Testis (tissue), 3 donors: ENCODE results near the gene MRPL19. TPM values are rescaled to one million over a fixed set of nuclear protein-coding genes. Genes with fewer than 3 reads are reported as not detected.

Source experiments
- DNase-seq: peaks from one replicate; pipeline ENCODE4 v3.0.0-alpha.2; 2019
- H3K27ac ChIP-seq, 2 donors: fragments of 200-600 bp; sonication (generic); one replicate each; pipeline ENCODE4 v1.5.1; 2019
- H3K27me3 ChIP-seq: fragments of 200-600 bp; sonication (generic); one replicate; pipeline ENCODE4 v1.5.1; 2019
- H3K36me3 ChIP-seq: fragments of 200-600 bp; sonication (generic); one replicate; pipeline ENCODE4 v1.5.1; 2017; ENCODE audit warnings: low read depth; ENCODE audit errors: missing control alignments
- H3K4me1 ChIP-seq: fragments of 200-600 bp; sonication (generic); one replicate; pipeline ENCODE4 v1.5.1; 2019
- H3K4me3 ChIP-seq, 2 donors: fragments of 200-600 bp; sonication (generic); one replicate each; pipeline ENCODE4 v1.5.1; 2017 to 2019
- H3K9me3 ChIP-seq: fragments of 200-600 bp; sonication (generic); one replicate; pipeline ENCODE4 v1.5.1; 2017
- POLR2A ChIP-seq: fragments of 450-650 bp; IDR thresholded peaks from one replicate; pipeline ENCODE4 v1.6.1; 2017; ENCODE audit warnings: antibody characterized with exemption, mild to moderate bottlenecking, moderate library complexity
- WGBS, 2 donors: methylation state at CpG; one replicate each; pipeline ENCODE4 v1.1.5; 2018; 5-methylcytosine and 5-hydroxymethylcytosine counted together
- intact Hi-C: fragments of 100-400 bp; cut with DNase I; formaldehyde crosslinking; loops from one replicate; pipeline ENCODE4 v1.15.1; 2023; ENCODE audit warnings: low total_unique reads
- polyA plus RNA-seq: library from polyadenylated mRNA; stranded (reverse); fragments of 350-450 nt; fragmentation: Illumina TruSeq; extraction: RNeasy Lipid Tissue Mini Kit (QIAGEN cat#74804); gene quantifications from one replicate; pipeline ENCODE4 v1.2.3, GENCODE V29; 2014; ENCODE audit warnings: low read depth, low replicate concordance; ENCODE audit not compliant: insufficient read depth
- total RNA-seq, 2 donors: library from RNA; depleted of rRNA; stranded (reverse); fragments of >200 nt; gene quantifications; one replicate each; pipeline ENCODE4 v1.2.3, GENCODE V29; 2016
- TF ChIP-seq, protein P1 (sequence below), 3 experiments: fragments of 450-650 bp in 2 of 3; fragments of 200-600 bp in 1 of 3; sonication (generic) in 1 of 3; IDR thresholded peaks; one replicate each; pipeline ENCODE4 v1.5.1; 2016 to 2019; ENCODE audit warnings: antibody characterized with exemption in 3 of 3, mild to moderate bottlenecking in 2 of 3, moderate library complexity in 1 of 3

The MRPL19 gene
- total and polyA plus RNA-seq, 3 donors from 2014 or later: 27.3 to 36.2 (median 27.9) TPM

DNA sequence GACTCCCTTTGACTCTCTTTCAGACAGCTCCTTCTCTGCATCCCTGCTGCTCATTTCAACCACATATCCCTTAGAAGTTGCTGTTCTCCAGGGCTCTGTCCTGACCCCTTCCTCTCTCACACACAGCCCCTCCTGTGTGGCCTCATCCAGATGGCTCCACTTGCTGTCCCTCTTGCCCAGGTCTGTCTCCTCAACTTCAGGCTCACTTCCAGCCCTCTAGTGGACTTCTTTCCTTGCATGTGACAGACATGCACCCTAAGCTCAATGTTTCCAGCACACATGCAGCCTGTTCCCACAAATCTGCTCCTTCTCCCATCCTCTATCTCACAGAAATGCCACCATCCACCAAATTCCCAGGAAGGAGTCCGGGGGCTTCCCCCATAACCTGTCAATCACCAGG, 9.0 kb upstream of the MRPL19 start:
- H3K36me3 ChIP-seq: no peaks in the 10 kb centered on the region
- TF ChIP-seq, protein P1, sequence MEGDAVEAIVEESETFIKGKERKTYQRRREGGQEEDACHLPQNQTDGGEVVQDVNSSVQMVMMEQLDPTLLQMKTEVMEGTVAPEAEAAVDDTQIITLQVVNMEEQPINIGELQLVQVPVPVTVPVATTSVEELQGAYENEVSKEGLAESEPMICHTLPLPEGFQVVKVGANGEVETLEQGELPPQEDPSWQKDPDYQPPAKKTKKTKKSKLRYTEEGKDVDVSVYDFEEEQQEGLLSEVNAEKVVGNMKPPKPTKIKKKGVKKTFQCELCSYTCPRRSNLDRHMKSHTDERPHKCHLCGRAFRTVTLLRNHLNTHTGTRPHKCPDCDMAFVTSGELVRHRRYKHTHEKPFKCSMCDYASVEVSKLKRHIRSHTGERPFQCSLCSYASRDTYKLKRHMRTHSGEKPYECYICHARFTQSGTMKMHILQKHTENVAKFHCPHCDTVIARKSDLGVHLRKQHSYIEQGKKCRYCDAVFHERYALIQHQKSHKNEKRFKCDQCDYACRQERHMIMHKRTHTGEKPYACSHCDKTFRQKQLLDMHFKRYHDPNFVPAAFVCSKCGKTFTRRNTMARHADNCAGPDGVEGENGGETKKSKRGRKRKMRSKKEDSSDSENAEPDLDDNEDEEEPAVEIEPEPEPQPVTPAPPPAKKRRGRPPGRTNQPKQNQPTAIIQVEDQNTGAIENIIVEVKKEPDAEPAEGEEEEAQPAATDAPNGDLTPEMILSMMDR (IDR thresholded peaks at IDR 0.05): no peak
- TF ChIP-seq POLR2A: no peak
- intact Hi-C loops: no loop called here
- WGBS, 2 donors: 67 to 96% methylated on average over 1 of the region's 1 CpG
- no peak overlapping the region for H3K27ac ChIP-seq
- H3K27me3 ChIP-seq: no peaks in the 10 kb centered on the region
- no peak overlapping the region for H3K4me3 ChIP-seq
- no peak for DNase-seq
- H3K4me1 ChIP-seq: peaks cover 17% of the 10 kb centered on the region
- no peaks in the 10 kb centered on the region for H3K9me3 ChIP-seq

DNA sequence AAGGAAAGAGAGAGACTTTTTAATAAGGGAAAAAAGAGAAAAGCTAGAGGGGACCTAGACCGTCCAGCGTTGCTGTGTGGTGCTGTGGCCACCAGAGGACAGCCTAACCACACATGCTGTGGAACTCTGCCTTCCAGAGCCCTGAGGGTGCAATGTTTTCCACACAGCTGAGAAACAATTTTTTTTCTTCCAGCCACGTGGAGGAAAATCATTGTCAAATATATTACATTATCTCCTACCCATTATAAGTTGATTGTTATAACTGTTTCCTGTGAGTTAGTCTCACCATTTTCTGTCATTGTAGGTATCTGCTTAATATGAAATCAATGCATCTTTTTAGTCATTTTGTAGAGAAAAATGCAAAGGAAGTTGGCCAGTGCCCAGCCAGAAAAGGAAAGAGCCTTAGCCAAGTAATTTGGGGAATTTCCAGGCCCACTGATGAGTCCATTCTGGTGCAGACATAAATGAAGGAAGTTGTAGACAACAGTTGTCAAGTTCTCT, 5.9 kb upstream of the MRPL19 start:
- no peak for TF ChIP-seq POLR2A
- TF ChIP-seq, protein P1 (IDR thresholded peaks at IDR 0.05): peak; percentile 67 to 91 (median 83)
- H3K4me1 ChIP-seq: peaks cover 8% of the 10 kb centered on the region
- no peaks in the 10 kb centered on the region for H3K27me3 ChIP-seq
- DNase-seq: peak; percentile 80
- H3K4me3 ChIP-seq: no peak overlapping the region
- H3K27ac ChIP-seq: no peak overlapping the region
- WGBS, 2 donors: 14% methylated on average over 3 of the region's 3 CpGs
- intact Hi-C loops: no loop called here
- no peaks in the 10 kb centered on the region for H3K9me3 ChIP-seq
- no peaks in the 10 kb centered on the region for H3K36me3 ChIP-seq

DNA sequence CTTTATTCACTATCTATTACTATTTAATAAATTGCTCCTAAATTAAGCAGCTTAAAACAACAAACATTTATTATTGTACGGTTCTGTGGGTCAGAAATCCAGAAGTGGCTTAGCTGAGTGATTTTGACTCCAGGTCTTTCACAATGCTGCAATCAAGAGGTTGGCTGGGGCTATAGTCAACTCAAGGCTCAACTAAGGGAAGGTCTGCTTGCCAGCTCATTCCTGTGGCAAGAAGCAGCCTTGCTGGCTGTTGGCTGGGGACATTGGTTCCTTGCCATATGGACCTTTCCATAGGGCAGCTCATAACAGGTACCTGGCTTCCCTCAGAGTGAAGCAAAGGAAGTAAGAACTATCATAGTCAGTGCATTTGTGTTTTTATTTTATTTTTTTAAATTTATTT, 5.0 kb upstream of the MRPL19 start:
- H3K36me3 ChIP-seq: no peaks in the 10 kb centered on the region
- TF ChIP-seq, protein P1 (IDR thresholded peaks at IDR 0.05): no peak
- no peak for TF ChIP-seq POLR2A
- no peaks in the 10 kb centered on the region for H3K27me3 ChIP-seq
- no peak overlapping the region for H3K27ac ChIP-seq
- WGBS, 2 donors: 51 to 79% methylated on average over 1 of the region's 1 CpG
- peaks cover 8% of the 10 kb centered on the region for H3K4me1 ChIP-seq
- no peaks in the 10 kb centered on the region for H3K9me3 ChIP-seq
- DNase-seq: no peak
- no peak overlapping the region for H3K4me3 ChIP-seq
- intact Hi-C loops: no loop called here

DNA sequence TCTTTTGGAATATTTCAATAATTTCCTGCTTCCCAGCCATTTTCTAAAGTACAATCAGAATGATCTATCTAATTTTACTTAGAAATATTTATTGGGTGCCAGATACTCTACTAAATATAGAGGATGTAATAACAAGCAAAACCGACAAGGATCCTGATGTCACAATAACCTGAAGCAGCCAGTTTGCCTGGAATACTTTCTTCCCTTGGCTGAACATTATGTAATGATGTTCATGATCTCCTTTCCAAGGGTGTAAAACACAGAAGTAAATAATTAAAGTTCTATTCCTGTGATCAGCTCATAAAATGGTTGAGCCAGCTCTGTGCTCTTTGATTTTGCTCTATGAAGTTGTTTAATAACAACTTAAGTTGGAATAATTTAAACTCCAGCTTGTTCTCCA, 2.6 kb upstream of the MRPL19 start:
- no peak for DNase-seq
- no peak overlapping the region for H3K27ac ChIP-seq
- no peaks in the 10 kb centered on the region for H3K9me3 ChIP-seq
- intact Hi-C loops: no loop called here
- H3K36me3 ChIP-seq: no peaks in the 10 kb centered on the region
- TF ChIP-seq, protein P1 (IDR thresholded peaks at IDR 0.05): no peak
- no peak for TF ChIP-seq POLR2A
- H3K4me1 ChIP-seq: peaks cover 8% of the 10 kb centered on the region
- H3K27me3 ChIP-seq: no peaks in the 10 kb centered on the region
- no peak overlapping the region for H3K4me3 ChIP-seq
- WGBS, 2 donors: 50 to 67% methylated on average over 1 of the region's 1 CpG

DNA sequence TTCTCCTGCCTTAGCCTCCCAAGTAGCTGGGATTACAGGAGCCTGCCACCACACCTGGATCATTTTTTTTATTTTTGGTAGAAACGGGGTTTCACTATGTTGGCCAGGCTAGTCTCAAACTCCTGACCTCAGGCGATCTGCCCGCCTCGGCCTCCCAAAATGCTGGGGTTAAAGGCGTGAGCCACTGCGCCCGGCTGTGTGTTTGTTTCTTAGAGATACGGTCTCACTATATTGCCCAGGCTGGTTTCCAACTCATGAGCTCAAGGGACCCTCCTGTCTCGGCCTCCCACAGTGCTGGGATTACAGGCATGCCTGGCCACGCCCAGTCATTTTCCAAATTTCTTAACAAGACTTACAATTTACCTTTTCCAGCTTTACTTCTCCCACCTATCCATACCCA, 940 bp upstream of the MRPL19 start:
- 77 to 80% methylated on average over 10 of the region's 10 CpGs for WGBS, 2 donors
- DNase-seq: no peak
- no peaks in the 10 kb centered on the region for H3K27me3 ChIP-seq
- no peaks in the 10 kb centered on the region for H3K36me3 ChIP-seq
- TF ChIP-seq POLR2A: no peak
- TF ChIP-seq, protein P1 (IDR thresholded peaks at IDR 0.05): no peak
- peak overlapping the region in 1 of 2 donors; percentile 88 for H3K4me3 ChIP-seq
- H3K27ac ChIP-seq: no peak overlapping the region
- H3K4me1 ChIP-seq: peaks cover 8% of the 10 kb centered on the region
- H3K9me3 ChIP-seq: no peaks in the 10 kb centered on the region
- intact Hi-C loops: no loop called here
